ENCODE measurements around the gene E2F8.
"Not testable (repeated sequence)": the region's sequence is repeated elsewhere in the genome, so short reads cannot be mapped to it uniquely, and the experiment has no call there.

Gene E2F8
- 0 to 0.58 (median 0.11) reads per million in 3 experiments for total RNA-seq

GRCh38 chr11:19240420-19241259 is at the start of gene E2F8:
Gene E2F8, minus strand, starts transcription at chr11:19240945. Its CDS starts 824 bp downstream, at chr11:19240121.
- peak; percentile 69 for DNase-seq

GRCh38 chr11:19290356-19290755 is 49.6 kb upstream of the E2F8 start:
- DNase-seq = no peak

- no peak for DNase-seq
Observed at GRCh38 chr11:19288256-19288655, 47.5 kb upstream of the E2F8 start.

- no peak for DNase-seq
Observed at GRCh38 chr11:19286411-19286810, 45.7 kb upstream of the E2F8 start.

GRCh38 chr11:19284881-19285280 is 44.1 kb upstream of the E2F8 start:
- DNase-seq = no peak

GRCh38 chr11:19283991-19284390 is 43.2 kb upstream of the E2F8 start:
- DNase-seq = no peak

- DNase-seq = no peak
Observed at GRCh38 chr11:19281555-19281954, 40.8 kb upstream of the E2F8 start.

- no peak for DNase-seq
Observed at GRCh38 chr11:19281041-19281440, 40.3 kb upstream of the E2F8 start.

- DNase-seq = no peak
Observed at GRCh38 chr11:19279451-19279850, 38.7 kb upstream of the E2F8 start.

- DNase-seq = no peak
Observed at GRCh38 chr11:19276859-19277808, 36.4 kb upstream of the E2F8 start.

GRCh38 chr11:19275496-19275895 is 34.8 kb upstream of the E2F8 start:
- no peak for DNase-seq

GRCh38 chr11:19273219-19273618 is 32.5 kb upstream of the E2F8 start:
- not testable (repeated sequence) for DNase-seq

GRCh38 chr11:19268909-19269308 is 28.2 kb upstream of the E2F8 start:
- no peak for DNase-seq

GRCh38 chr11:19267567-19267966 is 26.8 kb upstream of the E2F8 start:
- no peak for DNase-seq

GRCh38 chr11:19263333-19263732 is 22.6 kb upstream of the E2F8 start:
- DNase-seq = no peak

GRCh38 chr11:19259487-19260345 is 19.0 kb upstream of the E2F8 start:
- DNase-seq = peak; percentile 36

GRCh38 chr11:19258641-19259230 is 18.0 kb upstream of the E2F8 start:
- no peak for DNase-seq

GRCh38 chr11:19254441-19254840 is 13.7 kb upstream of the E2F8 start:
- DNase-seq = not testable (repeated sequence)

GRCh38 chr11:19253817-19254216 is 13.1 kb upstream of the E2F8 start:
- no peak for DNase-seq

GRCh38 chr11:19253153-19253745 is 12.5 kb upstream of the E2F8 start:
- no peak for DNase-seq

- no peak for DNase-seq
Observed at GRCh38 chr11:19252394-19253152, 11.8 kb upstream of the E2F8 start.

Measured in central memory CD4-positive, alpha-beta T cell (primary cell).